DMS114 treated with DMSO at 0.1 percent for 48 hours (cell line): ENCODE results near the gene IDH3G.

ENCODE experiments used
- DNase-seq: peaks from one replicate; lab custom pipeline; 2025; ENCODE audit not compliant: unreplicated experiment; lab: John Stamatoyannopoulos, UW

Gene IDH3G

DNA sequence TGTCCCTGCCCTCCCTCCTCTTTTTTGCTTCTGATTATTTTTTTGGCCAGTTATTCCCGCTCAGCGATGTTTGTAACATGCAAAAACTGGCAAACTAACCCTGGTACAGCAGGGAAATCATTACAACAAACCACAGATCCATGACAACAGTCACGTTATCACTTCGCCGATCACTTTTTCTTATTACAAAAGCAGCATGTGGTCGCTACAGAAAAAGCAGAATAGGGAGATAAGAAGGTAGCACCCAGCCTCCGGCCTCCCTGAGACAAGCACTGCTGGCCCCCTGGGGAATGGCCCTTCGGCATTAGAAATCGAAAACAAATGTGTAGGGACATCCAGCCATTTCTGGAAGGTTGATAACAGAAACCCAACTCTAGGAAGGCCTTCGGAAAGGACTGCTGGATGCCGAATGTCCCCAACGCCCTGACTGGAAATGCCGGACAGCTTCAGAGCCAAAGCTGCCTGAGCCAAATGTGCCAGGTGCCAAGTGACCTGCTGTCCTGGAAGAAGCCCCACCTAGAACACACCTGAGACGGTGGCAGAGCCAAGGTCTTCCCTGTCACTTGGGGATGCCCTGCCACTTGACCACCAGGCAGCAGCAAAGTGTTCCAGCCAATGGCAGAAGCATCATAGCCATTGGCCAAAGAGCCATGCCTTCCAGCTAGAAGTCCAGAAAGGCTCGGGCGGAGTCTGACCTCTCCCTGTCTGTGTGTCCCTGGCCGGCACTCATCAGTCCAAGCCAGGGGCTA, 2.9 kb downstream of the IDH3G start:
- no peak for DNase-seq

DNA sequence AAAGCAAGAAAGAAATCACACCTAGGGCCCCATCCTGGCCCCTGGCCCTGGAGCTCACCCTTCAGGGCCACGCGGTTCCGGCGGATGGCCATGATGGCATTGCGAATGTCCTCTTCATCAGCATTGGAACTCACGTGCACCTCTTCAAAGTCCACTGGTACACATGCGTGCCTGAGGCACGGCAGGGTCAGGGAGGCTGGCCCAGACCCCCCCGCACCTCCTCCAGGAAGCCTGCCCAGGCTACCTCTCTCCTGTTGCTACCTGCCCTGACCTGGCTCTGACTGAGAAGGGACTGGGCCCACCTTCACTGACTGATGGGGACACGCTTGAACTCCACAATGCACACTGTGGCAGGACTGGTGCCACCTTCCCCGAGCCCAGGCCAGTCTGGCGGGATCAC, 4.5 kb downstream of the IDH3G start:
- no peak for DNase-seq

- DNase-seq = no peak
Measured at GRCh38 chrX:153786669-153787068, 7.5 kb downstream of the IDH3G start.

- DNase-seq = no peak
Measured at GRCh38 chrX:153784325-153784967, 9.7 kb downstream of the IDH3G start.

- DNase-seq = no peak
Measured at GRCh38 chrX:153783378-153784013, 10.7 kb downstream of the IDH3G start.

GRCh38 chrX:153782871-153783270, 11.3 kb downstream of the IDH3G start:
- DNase-seq = no peak

GRCh38 chrX:153782313-153782712, 11.9 kb downstream of the IDH3G start:
- no peak for DNase-seq

- DNase-seq = no peak
Measured at GRCh38 chrX:153781428-153782047, 12.6 kb downstream of the IDH3G start.

GRCh38 chrX:153780678-153781427, 13.3 kb downstream of the IDH3G start, which contains the start of gene SRPK3:
TSS of gene SRPK3 (plus strand) at chrX:153781041. CDS start at chrX:153781087, 46 bp downstream.
- no peak for DNase-seq

DNA sequence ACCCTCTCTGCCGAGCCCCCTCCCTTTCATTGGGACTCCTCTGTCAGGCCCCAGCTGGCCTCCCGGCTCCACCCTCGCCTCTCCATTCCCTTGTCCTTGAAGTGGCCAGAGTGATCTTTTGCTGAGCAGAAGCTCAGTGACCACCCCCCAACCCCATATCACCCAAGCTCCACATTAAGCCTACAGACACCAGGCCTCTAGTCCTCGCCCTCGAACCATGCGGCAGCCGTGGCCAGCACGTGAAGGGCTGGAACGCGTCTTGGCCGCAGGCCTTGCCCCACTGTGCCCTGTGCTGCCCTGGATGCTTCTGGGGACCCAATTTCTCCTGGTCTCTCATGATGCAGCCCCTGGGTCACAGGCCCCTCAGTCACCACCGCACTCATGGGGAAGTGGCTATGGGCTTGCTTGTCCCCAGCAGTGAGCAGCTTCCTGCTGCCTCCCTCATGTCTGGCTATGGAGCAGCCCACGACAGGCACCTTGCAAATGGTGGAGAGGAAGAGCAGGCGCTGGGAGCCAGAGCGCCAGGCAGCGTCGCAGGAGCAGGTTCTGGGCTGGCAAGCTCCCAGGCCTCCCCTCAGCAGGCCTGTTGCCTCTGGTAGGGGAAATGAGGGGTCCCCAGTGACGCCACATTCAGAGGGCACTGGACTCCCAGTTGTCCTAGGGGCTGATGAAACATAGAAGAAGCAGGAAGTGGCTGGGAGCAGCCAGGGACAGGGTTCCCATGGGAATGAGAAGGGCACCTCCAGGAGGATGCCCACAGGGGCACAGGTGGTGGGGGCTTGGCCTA, 14.1 kb downstream of the IDH3G start:
- DNase-seq = no peak

- DNase-seq = no peak
Measured at GRCh38 chrX:153778684-153779101, 15.5 kb downstream of the IDH3G start.

DNA sequence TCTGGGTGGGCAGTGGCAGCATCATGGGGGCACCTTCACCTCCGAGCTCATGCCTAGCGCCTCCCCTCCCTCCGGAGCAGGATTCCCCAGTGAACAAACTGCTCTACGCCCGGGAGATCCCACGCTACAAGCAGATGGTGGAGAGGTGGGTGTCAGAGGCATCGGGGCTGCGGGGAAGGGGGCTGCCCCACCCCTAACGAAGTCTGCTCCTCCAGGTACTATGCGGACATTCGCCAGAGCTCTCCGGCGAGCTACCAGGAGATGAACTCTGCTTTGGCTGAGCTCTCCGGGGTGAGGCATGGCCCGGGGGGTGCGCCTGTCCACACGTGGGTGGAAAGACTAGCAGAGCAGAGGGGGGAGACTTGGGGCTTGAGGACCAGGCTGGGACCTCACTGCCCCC, 16.0 kb downstream of the IDH3G start:
- no peak for DNase-seq

GRCh38 chrX:153777261-153778090, 16.7 kb downstream of the IDH3G start:
- DNase-seq = no peak

- no peak for DNase-seq
Measured at GRCh38 chrX:153776611-153777045, 17.5 kb downstream of the IDH3G start.

- no peak for DNase-seq
Measured at GRCh38 chrX:153776120-153776599, 18.0 kb downstream of the IDH3G start.

DNA sequence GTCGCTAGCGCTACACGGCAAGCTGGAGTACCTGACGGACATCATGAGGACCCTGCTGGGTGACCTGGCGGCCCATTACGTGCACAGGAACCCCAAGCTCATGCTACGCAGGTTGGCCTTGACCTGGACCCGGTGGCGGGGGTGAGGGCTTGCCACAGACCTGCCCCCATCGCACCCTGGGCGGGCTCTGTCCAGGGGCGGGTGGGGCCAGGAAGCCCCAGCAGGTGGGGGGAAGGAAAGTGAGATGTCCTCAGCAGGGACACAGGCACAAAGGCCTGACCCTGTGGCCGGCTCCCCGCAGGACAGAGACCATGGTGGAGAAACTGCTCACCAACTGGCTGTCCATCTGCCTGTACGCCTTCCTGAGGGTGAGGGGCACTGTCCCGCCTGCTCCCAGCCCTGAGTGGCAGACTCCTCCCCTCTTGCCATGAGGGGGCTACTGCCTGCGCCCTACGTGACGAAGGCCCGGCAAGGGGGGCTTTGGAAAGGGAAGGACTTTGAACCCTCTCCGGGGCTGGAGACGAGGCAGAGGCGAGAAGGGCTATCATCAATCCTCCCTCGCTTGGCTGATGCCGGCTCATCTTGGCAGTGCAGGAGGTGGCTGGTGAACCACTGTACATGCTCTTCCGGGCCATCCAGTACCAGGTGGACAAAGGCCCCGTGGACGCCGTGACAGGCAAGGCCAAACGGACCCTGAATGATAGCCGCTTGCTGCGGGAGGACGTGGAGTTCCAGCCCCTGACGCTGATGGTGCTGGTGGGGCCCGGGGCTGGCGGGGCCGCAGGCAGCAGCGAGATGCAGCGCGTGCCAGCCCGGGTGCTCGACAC, 18.7 kb downstream of the IDH3G start:
- DNase-seq = no peak

- DNase-seq = no peak
Measured at GRCh38 chrX:153774576-153775292, 19.4 kb downstream of the IDH3G start.
